GM12878 (cell line): ENCODE data around the gene AGER. TPM values are rescaled to one million over a fixed set of nuclear protein-coding genes. Genes with fewer than 3 reads are reported as not detected.

Experiments used
- ATF3 ChIP-seq: IDR thresholded peaks from 2 replicates; pipeline ENCODE4 v1.6.1; 2011; ENCODE audit warnings: low read depth, mild to moderate bottlenecking, low read length, moderate library complexity, borderline replicate concordance; ENCODE audit errors: extremely low read depth
- BACH1 ChIP-seq: fragments of 450-650 bp; IDR thresholded peaks from 2 replicates; pipeline ENCODE4 v1.6.1; 2017; ENCODE audit warnings: mild to moderate bottlenecking, borderline replicate concordance
- BRCA1 ChIP-seq: IDR thresholded peaks from 2 replicates; pipeline ENCODE4 v1.6.1; 2011; ENCODE audit warnings: low read depth, low read length, improper control_type of control experiment
- CBX3 ChIP-seq: fragments of 200-600 bp; sonication (generic); IDR thresholded peaks from 2 replicates; pipeline ENCODE4 v1.6.1; 2016; ENCODE audit warnings: low read depth, borderline replicate concordance
- CHD4 ChIP-seq: fragments of 200-600 bp; sonication (generic); IDR thresholded peaks from 2 replicates; pipeline ENCODE4 v1.6.1; 2016; ENCODE audit warnings: mild to moderate bottlenecking
- CREM ChIP-seq: IDR thresholded peaks from 2 replicates; pipeline ENCODE4 v1.6.1; 2014; ENCODE audit warnings: antibody characterized with exemption, low read depth
- E2F4 ChIP-seq: IDR thresholded peaks from 2 replicates; pipeline ENCODE4 v1.6.1; 2012; ENCODE audit warnings: low read depth, low read length, improper control_type of control experiment
- E4F1 ChIP-seq: fragments of 450-650 bp; IDR thresholded peaks from 2 replicates; pipeline ENCODE4 v1.6.1; 2018; ENCODE audit warnings: borderline replicate concordance, mild to moderate bottlenecking; ENCODE audit not compliant: partially characterized antibody
- ELK1 ChIP-seq: IDR thresholded peaks from 2 replicates; pipeline ENCODE4 v1.6.1; 2012; ENCODE audit warnings: low read depth, low read length, improper control_type of control experiment
- EZH2 ChIP-seq: IDR thresholded peaks from 2 replicates; pipeline ENCODE4 v1.6.1; 2012; ENCODE audit warnings: low read depth, mild to moderate bottlenecking, control low read depth, inconsistent platforms, low read length, borderline replicate concordance; ENCODE audit not compliant: control insufficient read depth
- HDGF ChIP-seq: fragments of 450-650 bp; IDR thresholded peaks from 2 replicates; pipeline ENCODE4 v1.6.1; 2016; ENCODE audit warnings: antibody characterized with exemption
- KLF5 ChIP-seq: fragments of 450-650 bp; IDR thresholded peaks from 2 replicates; pipeline ENCODE4 v1.6.1; 2014; ENCODE audit warnings: mild to moderate bottlenecking; ENCODE audit not compliant: partially characterized antibody
- MXI1 ChIP-seq: fragments of 150-350 bp; IDR thresholded peaks from 2 replicates; pipeline ENCODE4 v1.6.1; 2011; ENCODE audit warnings: low read depth, mild to moderate bottlenecking, inconsistent platforms, low read length, improper control_type of control experiment
- NFXL1 ChIP-seq: fragments of 450-650 bp; IDR thresholded peaks from 2 replicates; pipeline ENCODE4 v1.6.1; 2017; ENCODE audit warnings: antibody characterized with exemption, mild to moderate bottlenecking, borderline replicate concordance
- PKNOX1 ChIP-seq: fragments of 450-650 bp; IDR thresholded peaks from 2 replicates; pipeline ENCODE4 v1.6.1; 2016; ENCODE audit warnings: mild to moderate bottlenecking
- PML ChIP-seq: IDR thresholded peaks from 2 replicates; pipeline ENCODE4 v1.6.1; 2012; ENCODE audit warnings: low read length, inconsistent platforms
- POLR2AphosphoS2 ChIP-seq: IDR thresholded peaks from 2 replicates; pipeline ENCODE4 v1.6.1; 2011; ENCODE audit warnings: low read depth, mild to moderate bottlenecking, low read length, improper control_type of control experiment, moderate library complexity
- POLR2AphosphoS5 ChIP-seq: IDR thresholded peaks from 2 replicates; pipeline ENCODE4 v1.6.1; 2011; ENCODE audit warnings: mild to moderate bottlenecking, low read length, inconsistent platforms
- POU2F2 ChIP-seq: IDR thresholded peaks from 3 replicates; pipeline ENCODE4 v1.6.1; 2011; ENCODE audit warnings: low read depth, mild to moderate bottlenecking, low read length, borderline replicate concordance
- RAD21 ChIP-seq: IDR thresholded peaks from 2 replicates; pipeline ENCODE4 v1.6.1; 2011; ENCODE audit warnings: mild to moderate bottlenecking, low read depth, low read length, moderate library complexity; ENCODE audit not compliant: insufficient read depth
- RAD51 ChIP-seq: fragments of 450-650 bp; IDR thresholded peaks from 2 replicates; pipeline ENCODE4 v1.6.1; 2016; ENCODE audit warnings: moderate library complexity, mild to moderate bottlenecking, inconsistent platforms
- SPI1 ChIP-seq: IDR thresholded peaks from 2 replicates; pipeline ENCODE4 v1.6.1; 2011; ENCODE audit warnings: low read depth, mild to moderate bottlenecking, low read length, moderate library complexity, borderline replicate concordance; ENCODE audit not compliant: insufficient read depth
- TCF7 ChIP-seq: IDR thresholded peaks from 2 replicates; pipeline ENCODE4 v1.6.1; 2014; ENCODE audit warnings: antibody characterized with exemption, borderline replicate concordance
- WRNIP1 ChIP-seq: IDR thresholded peaks from 2 replicates; pipeline ENCODE4 v1.6.1; 2011; ENCODE audit warnings: low read depth, low read length, improper control_type of control experiment, borderline replicate concordance
- polyA plus RNA-seq, 11 experiments: library from polyadenylated mRNA; depleted of rRNA in 4 of 11; unstranded in 6 of 11; stranded (reverse) in 5 of 11; fragments of >200 nt; fragmentation: Nextera tagmentation in 4 of 11; fragmentation: Illumina TruSeq in 1 of 11; extraction: Ambion mirVana in 4 of 11; extraction: Trizol in 1 of 11; gene quantifications; 1 replicate in 1 of 11; 2 replicates in 10 of 11; pipeline versions ENCODE4 v1.2.1 to v1.2.3, GENCODE V29; 2011 to 2016; ENCODE audit warnings: inconsistent platforms in 2 of 11, missing spikeins in 2 of 11, low read depth in 1 of 11
- total RNA-seq, 4 experiments: library from RNA; depleted of rRNA in 3 of 4; stranded (reverse); fragments of >200 nt in 3 of 4; fragmentation: Illumina TruSeq in 1 of 4; extraction: Trizol in 1 of 4; gene quantifications; 2 replicates each; pipeline versions ENCODE4 v1.2.1 to v1.2.3, GENCODE V29; 2013 to 2021

AGER gene
- total and polyA plus RNA-seq, 10 of the 15 experiments (the other 5 are each of a cell fraction or from before 2014, with no cell fraction given): 1.1 to 18.2 (median 3.9) TPM

GRCh38 chr6:32194825-32195651, 11.0 kb upstream of the AGER start (continued):
- TF ChIP-seq SPI1 (no peak), TCF7 (no peak), HDGF (peak; percentile 96; the same call in 1 of the 2 replicates), KLF5 (no peak), RAD21 (peak; percentile 43; the same call in 1 of the 2 replicates), MXI1 (no peak), E2F4 (no peak), EZH2 (no peak), POLR2AphosphoS5 (no peak; the same call in 1 of the 2 replicates), E4F1 (no peak), CBX3 (no peak), NFXL1 (no peak), POLR2AphosphoS2 (no peak), BACH1 (no peak; the same call in 1 of the 2 replicates), POU2F2 (peak; percentile 66; the same call in 1 of the 3 replicates), ATF3 (no peak), ELK1 (no peak), PKNOX1 (no peak), PML (no peak), CHD4 (no peak), RAD51 (peak; percentile 15; the same call in 1 of the 2 replicates), BRCA1 (no peak), CREM (no peak), WRNIP1 (no peak)
